GM08714 (cell line): Measurements from ENCODE around the gene PAX8.

Source experiments
- H3K4me3 ChIP-seq: fragments of 200-500 bp; sonication (Bioruptor generic); 2 replicates; pipeline ENCODE4 v1.5.1; 2014; ENCODE audit warnings: mild to moderate bottlenecking, low read length, inconsistent platforms
- ZNF274 ChIP-seq: IDR thresholded peaks from 2 replicates; pipeline ENCODE4 v1.6.1; 2012; ENCODE audit warnings: mild to moderate bottlenecking, low read depth, low read length

The PAX8 gene

GRCh38 chr2:113218283-113219091 is 60.2 kb downstream of the PAX8 start:
- no peak for TF ChIP-seq ZNF274
- no peak overlapping the region; the same call in 1 of the 2 replicates for H3K4me3 ChIP-seq

GRCh38 chr2:113217455-113218282 is 61.1 kb downstream of the PAX8 start:
- TF ChIP-seq ZNF274: no peak
- H3K4me3 ChIP-seq: no peak overlapping the region; the same call in 1 of the 2 replicates

- TF ChIP-seq ZNF274: no peak
- no peak overlapping the region for H3K4me3 ChIP-seq
Observed at GRCh38 chr2:113216891-113217454, 61.7 kb downstream of the PAX8 start.

GRCh38 chr2:113216321-113216720 is 62.4 kb downstream of the PAX8 start:
- no peak for TF ChIP-seq ZNF274
- H3K4me3 ChIP-seq: no peak overlapping the region

- no peak for TF ChIP-seq ZNF274
- no peak overlapping the region for H3K4me3 ChIP-seq
Observed at GRCh38 chr2:113215056-113215455, 63.7 kb downstream of the PAX8 start.

- H3K4me3 ChIP-seq: no peak overlapping the region
- no peak for TF ChIP-seq ZNF274
Observed at GRCh38 chr2:113214141-113214540, 64.6 kb downstream of the PAX8 start.

- H3K4me3 ChIP-seq: no peak overlapping the region
- TF ChIP-seq ZNF274: no peak
Observed at GRCh38 chr2:113213061-113213930, 65.4 kb downstream of the PAX8 start.

- TF ChIP-seq ZNF274: no peak
Observed at GRCh38 chr2:113212245-113213060, 66.3 kb downstream of the PAX8 start.

GRCh38 chr2:113211226-113212105 is 67.3 kb downstream of the PAX8 start:
- TF ChIP-seq ZNF274: no peak
- H3K4me3 ChIP-seq: no peak overlapping the region

More at GRCh38 chr2:113212245-113213060, 66.3 kb downstream of the PAX8 start:
- H3K4me3 ChIP-seq: no peak overlapping the region

- H3K4me3 ChIP-seq: no peak overlapping the region
- no peak for TF ChIP-seq ZNF274
Observed at GRCh38 chr2:113209646-113210171, 69.0 kb downstream of the PAX8 start.

- no peak for TF ChIP-seq ZNF274
- H3K4me3 ChIP-seq: no peak overlapping the region
Observed at GRCh38 chr2:113209011-113209645, 69.6 kb downstream of the PAX8 start.
